Measurements from ENCODE around the gene PHF3. TPM values are rescaled to one million over a fixed set of nuclear protein-coding genes. Genes with fewer than 3 reads are reported as not detected.

Gene PHF3
- total RNA-seq, 1 experiment from 2014 or later = 46.4 TPM

DNA sequence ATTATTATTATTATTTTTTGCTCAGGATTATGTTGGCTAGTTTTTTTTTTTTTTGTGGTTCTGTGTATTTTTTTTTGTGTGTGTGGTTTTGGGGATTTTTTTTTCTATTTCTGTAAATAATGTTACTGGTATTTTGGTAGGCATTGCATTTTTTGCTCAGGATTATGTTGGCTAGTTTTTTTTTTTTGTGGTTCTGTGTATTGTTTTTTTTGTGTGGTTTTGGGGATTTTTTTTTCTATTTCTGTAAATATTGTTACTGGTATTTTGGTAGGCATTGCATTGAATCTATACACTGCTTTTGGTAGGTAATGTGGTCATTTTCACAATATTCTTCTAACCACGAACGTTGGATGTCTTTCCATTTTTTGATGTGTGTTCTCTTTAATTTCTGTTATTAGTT, 17.4 kb downstream of the PHF3 start:
- H3K27ac Mint-ChIP-seq (ENCODE audit: low read depth, unreplicated experiment) = no peak overlapping the region
- no TSS peak for BruUV-seq (replicated peaks)

GRCh38 chr6:63660757-63661156, 25.2 kb downstream of the PHF3 start:
- no TSS peak for BruUV-seq (replicated peaks)
- TF ChIP-seq, protein P1, sequence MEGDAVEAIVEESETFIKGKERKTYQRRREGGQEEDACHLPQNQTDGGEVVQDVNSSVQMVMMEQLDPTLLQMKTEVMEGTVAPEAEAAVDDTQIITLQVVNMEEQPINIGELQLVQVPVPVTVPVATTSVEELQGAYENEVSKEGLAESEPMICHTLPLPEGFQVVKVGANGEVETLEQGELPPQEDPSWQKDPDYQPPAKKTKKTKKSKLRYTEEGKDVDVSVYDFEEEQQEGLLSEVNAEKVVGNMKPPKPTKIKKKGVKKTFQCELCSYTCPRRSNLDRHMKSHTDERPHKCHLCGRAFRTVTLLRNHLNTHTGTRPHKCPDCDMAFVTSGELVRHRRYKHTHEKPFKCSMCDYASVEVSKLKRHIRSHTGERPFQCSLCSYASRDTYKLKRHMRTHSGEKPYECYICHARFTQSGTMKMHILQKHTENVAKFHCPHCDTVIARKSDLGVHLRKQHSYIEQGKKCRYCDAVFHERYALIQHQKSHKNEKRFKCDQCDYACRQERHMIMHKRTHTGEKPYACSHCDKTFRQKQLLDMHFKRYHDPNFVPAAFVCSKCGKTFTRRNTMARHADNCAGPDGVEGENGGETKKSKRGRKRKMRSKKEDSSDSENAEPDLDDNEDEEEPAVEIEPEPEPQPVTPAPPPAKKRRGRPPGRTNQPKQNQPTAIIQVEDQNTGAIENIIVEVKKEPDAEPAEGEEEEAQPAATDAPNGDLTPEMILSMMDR (IDR thresholded peaks at IDR 0.05; ENCODE audit: unreplicated experiment) = no peak
- Mint-ChIP-seq H3K27ac (ENCODE audit: low read depth, unreplicated experiment) (no peak overlapping the region), H3K9me3 (ENCODE audit: unreplicated experiment) (no peaks in the 10 kb centered on the region), H3K4me3 (ENCODE audit: unreplicated experiment) (no peak overlapping the region), H3K4me1 (ENCODE audit: insufficient read depth, unreplicated experiment) (peaks cover 32% of the 10 kb centered on the region), H3K27me3 (ENCODE audit: insufficient read depth, unreplicated experiment) (no peaks in the 10 kb centered on the region), H3K36me3 (ENCODE audit: insufficient read depth, unreplicated experiment) (peaks cover 9% of the 10 kb centered on the region)
- CTCF ChIA-PET = interaction anchor here (1.3 to 5.6 kb wide), 2 partner anchors 10 to 62 kb away, joined by 4 to 18 read pairs; no protein-coding TSS in a partner anchor
- POLR2A ChIA-PET = interaction anchor here (0.8 to 1.4 kb wide), 2 partner anchors 9 to 13 kb away, joined by 3 to 4 read pairs; no protein-coding TSS in a partner anchor
- DNase-seq (ENCODE audit: unreplicated experiment) = no peak
- intact Hi-C loops (cut with micrococcal nuclease) = no loop called here

More for the DNA sequence above, 17.4 kb downstream of the PHF3 start:
- H3K4me1 Mint-ChIP-seq (ENCODE audit: insufficient read depth, unreplicated experiment) = peaks cover 8% of the 10 kb centered on the region
- intact Hi-C loops (cut with micrococcal nuclease) = no loop called here
- CTCF ChIA-PET = no interaction called here
- H3K27me3 Mint-ChIP-seq (ENCODE audit: insufficient read depth, unreplicated experiment) = no peaks in the 10 kb centered on the region
- no peak for DNase-seq (ENCODE audit: unreplicated experiment)
- no peaks in the 10 kb centered on the region for H3K9me3 Mint-ChIP-seq (ENCODE audit: unreplicated experiment)
- TF ChIP-seq, protein P1 (IDR thresholded peaks at IDR 0.05; ENCODE audit: unreplicated experiment) = no peak
- POLR2A ChIA-PET = interaction anchor here (1.1 kb wide), 1 partner anchor 17 kb away, joined by 5 read pairs; the partner anchor contains the start of gene PHF3
- H3K4me3 Mint-ChIP-seq (ENCODE audit: unreplicated experiment) = no peak overlapping the region
- H3K36me3 Mint-ChIP-seq (ENCODE audit: insufficient read depth, unreplicated experiment) = peaks cover 7% of the 10 kb centered on the region

DNA sequence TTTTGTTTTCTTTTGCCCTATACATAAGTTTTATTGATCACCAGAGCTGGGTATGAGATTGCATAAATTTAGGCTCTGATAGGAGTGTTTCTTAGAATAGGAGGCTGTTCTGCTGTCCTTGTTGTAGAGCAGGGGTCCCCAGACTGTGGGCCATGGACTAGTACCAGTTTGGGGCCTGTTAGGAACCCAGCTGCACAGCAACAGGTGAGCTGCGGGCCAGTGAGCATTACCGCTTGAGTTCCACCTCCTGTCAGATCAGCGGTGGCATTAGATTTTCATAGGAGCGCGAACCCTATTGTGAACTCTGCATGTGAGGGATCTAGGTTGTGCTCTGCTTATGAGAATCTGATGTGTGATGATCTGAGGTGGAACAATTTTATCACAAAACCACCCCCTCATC, 26.2 kb downstream of the PHF3 start:
- ChIA-PET CTCF (interaction anchor here (0.6 to 5.6 kb wide), 3 partner anchors 63 to 97 kb away, joined by 3 to 18 read pairs (median 4); no protein-coding TSS in a partner anchor), POLR2A (interaction anchor here (2.5 kb wide), 1 partner anchor 25 kb away, joined by 27 read pairs; the partner anchor contains the start of gene PHF3)
- peaks cover 9% of the 10 kb centered on the region for H3K36me3 Mint-ChIP-seq (ENCODE audit: insufficient read depth, unreplicated experiment)
- no peaks in the 10 kb centered on the region for H3K27me3 Mint-ChIP-seq (ENCODE audit: insufficient read depth, unreplicated experiment)
- H3K27ac Mint-ChIP-seq (ENCODE audit: low read depth, unreplicated experiment) = no peak overlapping the region
- no TSS peak for BruUV-seq (replicated peaks)
- TF ChIP-seq, protein P1 (IDR thresholded peaks at IDR 0.05; ENCODE audit: unreplicated experiment) = no peak
- no peak for DNase-seq (ENCODE audit: unreplicated experiment)
- H3K4me1 Mint-ChIP-seq (ENCODE audit: insufficient read depth, unreplicated experiment) = peaks cover 26% of the 10 kb centered on the region
- no peaks in the 10 kb centered on the region for H3K9me3 Mint-ChIP-seq (ENCODE audit: unreplicated experiment)
- intact Hi-C loops (cut with micrococcal nuclease) = no loop called here
- no peak overlapping the region for H3K4me3 Mint-ChIP-seq (ENCODE audit: unreplicated experiment)

GRCh38 chr6:63663147-63663955, 27.7 kb downstream of the PHF3 start:
- ChIA-PET CTCF (interaction anchor here (0.6 to 5.6 kb wide), 10 partner anchors 10 to 1629 kb away, joined by 3 to 18 read pairs (median 3); no protein-coding TSS in a partner anchor), POLR2A (interaction anchor here (0.6 to 2.5 kb wide), 13 partner anchors 12 to 700 kb away, joined by 3 to 27 read pairs (median 3); partner anchors contain the start of gene PHF3)
- Mint-ChIP-seq H3K36me3 (ENCODE audit: insufficient read depth, unreplicated experiment) (peaks cover 9% of the 10 kb centered on the region), H3K27ac (ENCODE audit: low read depth, unreplicated experiment) (peak overlapping the region; percentile 63), H3K27me3 (ENCODE audit: insufficient read depth, unreplicated experiment) (no peaks in the 10 kb centered on the region), H3K4me3 (ENCODE audit: unreplicated experiment) (peak overlapping the region; percentile 21), H3K9me3 (ENCODE audit: unreplicated experiment) (no peaks in the 10 kb centered on the region), H3K4me1 (ENCODE audit: insufficient read depth, unreplicated experiment) (peaks cover 22% of the 10 kb centered on the region)
- intact Hi-C loops (cut with micrococcal nuclease) = no loop called here
- TF ChIP-seq, protein P1 (IDR thresholded peaks at IDR 0.05; ENCODE audit: unreplicated experiment) = no peak
- peak; percentile 73 for DNase-seq (ENCODE audit: unreplicated experiment)
- BruUV-seq (replicated peaks) = no TSS peak

All from MCF 10A (cell line).